ENCODE measurements around the gene MYO19. TPM values are rescaled to one million over a fixed set of nuclear protein-coding genes. Genes with fewer than 3 reads are reported as not detected.

Gene MYO19
- total and polyA plus RNA-seq, 9 of the 15 experiments (the other 6 are each of a cell fraction or from before 2014, with no cell fraction given): 21.6 to 176 (median 129) TPM

- TF ChIP-seq CREB3L1 (IDR thresholded peaks at IDR 0.05; ENCODE audit: borderline replicate concordance, low read depth) (peak; percentile 98), HIVEP1 (CRISPR knock-in tag; IDR thresholded peaks at IDR 0.05) (no peak), FIP1L1 (IDR thresholded peaks at IDR 0.05; ENCODE audit: low read depth, low read length, poor library complexity, severe bottlenecking) (peak; percentile 86), EHMT2 (IDR thresholded peaks at IDR 0.05) (no peak), NR3C1 (CRISPR knock-in tag; IDR thresholded peaks at IDR 0.05) (0 out of 2 replicates have a peak, but pooled peaks have one; percentile 42), KLF10 (CRISPR knock-in tag; IDR thresholded peaks at IDR 0.05) (no peak), NKRF (IDR thresholded peaks at IDR 0.05; ENCODE audit: borderline replicate concordance) (peak; percentile 94), SNRNP70 (optimal IDR thresholded peaks at IDR 0.05; ENCODE audit: low read depth, low read length) (no peak), ETV6 (IDR thresholded peaks at IDR 0.05; ENCODE audit: borderline replicate concordance in 1 of 2, low read depth in 2 of 2, low read length in 1 of 2) (peak; percentile 19 to 46; a peak in 2 of 4 replicates), ETV6 (CRISPR knock-in tag; IDR thresholded peaks at IDR 0.05; ENCODE audit: borderline replicate concordance) (no peak), MAFK (IDR thresholded peaks at IDR 0.05; ENCODE audit: low read length) (no peak), ZNF445 (CRISPR knock-in tag; IDR thresholded peaks at IDR 0.05; ENCODE audit: low read depth) (no peak), ZNF133 (CRISPR knock-in tag; IDR thresholded peaks at IDR 0.05) (no peak), ZNF699 (CRISPR knock-in tag; IDR thresholded peaks at IDR 0.05; ENCODE audit: insufficient replicate concordance) (no peak), TAF7 (tag; IDR thresholded peaks at IDR 0.05) (peak; percentile 79), ZNF778 (CRISPR knock-in tag; IDR thresholded peaks at IDR 0.05) (no peak), ZNF174 (CRISPR knock-in tag; IDR thresholded peaks at IDR 0.05) (no peak), ZNF280A (IDR thresholded peaks at IDR 0.05; ENCODE audit: low read depth, partially characterized antibody) (no peak), ZNF197 (CRISPR knock-in tag; IDR thresholded peaks at IDR 0.05; ENCODE audit: low read depth) (no peak), TOE1 (IDR thresholded peaks at IDR 0.05; ENCODE audit: borderline replicate concordance) (0 out of 2 replicates have a peak, but pooled peaks have one; percentile 12), TOE1 (CRISPR knock-in tag; IDR thresholded peaks at IDR 0.05; ENCODE audit: borderline replicate concordance, low read depth) (no peak), L3MBTL2 (IDR thresholded peaks at IDR 0.05) (peak; percentile 91), ZNF830 (CRISPR knock-in tag; IDR thresholded peaks at IDR 0.05) (no peak), FUS (optimal IDR thresholded peaks at IDR 0.05; ENCODE audit: low read depth, low read length) (peak; percentile 42)
Measured at GRCh38 chr17:36534840-36535668, at the start of gene MYO19, which contains the start of gene PIGW (continued).

Data from K562 (cell line).